Measurements from ENCODE around the gene ADAMTS16.

ADAMTS16 gene

DNA sequence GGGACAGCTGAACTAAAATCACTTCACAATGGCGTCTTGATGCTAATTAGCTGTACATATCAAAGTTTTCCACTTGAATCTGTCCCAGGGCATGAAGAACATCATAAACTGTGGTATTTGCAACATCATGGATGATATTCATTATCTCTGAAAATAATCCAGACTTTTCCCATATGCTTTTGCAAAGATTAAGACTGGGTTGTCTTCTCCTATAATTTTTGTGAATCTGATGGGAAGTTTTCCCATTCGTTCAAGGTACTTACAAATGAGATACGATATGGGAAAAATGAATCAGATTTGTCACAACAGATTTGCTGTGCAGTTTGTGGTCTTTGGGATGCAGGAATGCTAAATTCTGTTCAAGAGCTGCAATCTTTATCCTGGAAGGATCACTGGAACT, 17.4 kb upstream of the ADAMTS16 start:
- TF ChIP-seq, protein P1, sequence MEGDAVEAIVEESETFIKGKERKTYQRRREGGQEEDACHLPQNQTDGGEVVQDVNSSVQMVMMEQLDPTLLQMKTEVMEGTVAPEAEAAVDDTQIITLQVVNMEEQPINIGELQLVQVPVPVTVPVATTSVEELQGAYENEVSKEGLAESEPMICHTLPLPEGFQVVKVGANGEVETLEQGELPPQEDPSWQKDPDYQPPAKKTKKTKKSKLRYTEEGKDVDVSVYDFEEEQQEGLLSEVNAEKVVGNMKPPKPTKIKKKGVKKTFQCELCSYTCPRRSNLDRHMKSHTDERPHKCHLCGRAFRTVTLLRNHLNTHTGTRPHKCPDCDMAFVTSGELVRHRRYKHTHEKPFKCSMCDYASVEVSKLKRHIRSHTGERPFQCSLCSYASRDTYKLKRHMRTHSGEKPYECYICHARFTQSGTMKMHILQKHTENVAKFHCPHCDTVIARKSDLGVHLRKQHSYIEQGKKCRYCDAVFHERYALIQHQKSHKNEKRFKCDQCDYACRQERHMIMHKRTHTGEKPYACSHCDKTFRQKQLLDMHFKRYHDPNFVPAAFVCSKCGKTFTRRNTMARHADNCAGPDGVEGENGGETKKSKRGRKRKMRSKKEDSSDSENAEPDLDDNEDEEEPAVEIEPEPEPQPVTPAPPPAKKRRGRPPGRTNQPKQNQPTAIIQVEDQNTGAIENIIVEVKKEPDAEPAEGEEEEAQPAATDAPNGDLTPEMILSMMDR (conservative IDR thresholded peaks at IDR 0.05; ENCODE audit: low read depth, low read length): no peak
- Histone ChIP-seq H3K9ac (no peak overlapping the region), H4K20me1 (ENCODE audit: insufficient read depth) (no peaks in the 10 kb centered on the region), H3K36me3 (ENCODE audit: insufficient read depth) (no peaks in the 10 kb centered on the region; the same call in 1 of the 2 replicates), H3K27me3 (ENCODE audit: insufficient read depth, low read depth) (no peaks in the 10 kb centered on the region), H3K4me1 (ENCODE audit: low read depth, poor library complexity, severe bottlenecking) (no peaks in the 10 kb centered on the region), H2AFZ (ENCODE audit: low read depth) (no peak overlapping the region), H3K4me2 (no peak overlapping the region), H3K27ac (no peak overlapping the region), H3K79me2 (ENCODE audit: insufficient read depth, low read depth) (no peaks in the 10 kb centered on the region), H3K4me3 (IDR thresholded peaks at IDR 0.05; ENCODE audit: insufficient read depth, low read depth, low read length) (no peak overlapping the region)

DNA sequence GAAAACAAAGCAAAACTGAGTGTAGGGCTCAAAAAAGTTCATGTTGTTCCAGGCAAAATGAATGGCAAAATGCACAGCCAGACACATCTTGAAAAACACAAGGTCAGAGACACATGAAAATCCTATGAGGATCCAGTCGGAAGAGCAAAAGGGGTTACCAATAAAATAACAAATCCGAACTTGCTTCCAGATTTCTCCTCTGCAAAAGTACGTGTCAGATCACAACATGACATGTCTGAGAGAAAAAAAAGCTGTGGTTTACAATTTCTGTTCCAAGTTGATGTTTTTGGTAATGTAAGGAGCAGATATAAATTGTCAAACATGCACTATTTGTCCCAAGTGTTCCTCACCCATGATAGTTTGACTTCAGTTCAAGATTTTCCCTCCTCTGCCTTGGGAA, 15.9 kb upstream of the ADAMTS16 start:
- H2AFZ ChIP-seq (ENCODE audit: low read depth): no peak overlapping the region
- H3K9ac ChIP-seq: no peak overlapping the region
- TF ChIP-seq, protein P1 (conservative IDR thresholded peaks at IDR 0.05; ENCODE audit: low read depth, low read length): no peak
- H3K79me2 ChIP-seq (ENCODE audit: insufficient read depth, low read depth): no peaks in the 10 kb centered on the region
- H3K4me1 ChIP-seq (ENCODE audit: low read depth, poor library complexity, severe bottlenecking): no peaks in the 10 kb centered on the region
- H3K4me2 ChIP-seq: no peak overlapping the region
- no peak overlapping the region for H3K4me3 ChIP-seq (IDR thresholded peaks at IDR 0.05; ENCODE audit: insufficient read depth, low read depth, low read length)
- no peaks in the 10 kb centered on the region for H3K27me3 ChIP-seq (ENCODE audit: insufficient read depth, low read depth)
- H3K36me3 ChIP-seq (ENCODE audit: insufficient read depth): no peaks in the 10 kb centered on the region
- H3K27ac ChIP-seq: no peak overlapping the region
- H4K20me1 ChIP-seq (ENCODE audit: insufficient read depth): no peaks in the 10 kb centered on the region

DNA sequence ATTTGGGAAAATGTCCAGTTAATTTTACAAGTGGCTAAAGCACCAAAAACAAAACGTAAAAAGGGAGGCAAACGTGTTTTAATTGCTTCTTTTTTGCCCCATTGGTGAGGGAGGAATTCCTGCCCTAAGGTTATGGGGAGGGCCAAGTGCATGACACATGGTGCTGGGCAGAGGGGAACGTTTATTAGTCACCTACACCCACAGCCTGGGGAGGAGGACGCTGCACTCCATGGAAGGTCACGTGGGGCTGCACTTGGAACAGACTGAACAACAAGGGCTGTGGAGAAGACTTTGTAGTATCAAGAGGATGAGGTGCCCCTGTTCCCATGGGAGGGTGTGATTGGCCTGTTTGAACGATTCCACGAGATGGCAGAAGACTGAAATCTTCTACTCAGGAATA, 13.7 kb upstream of the ADAMTS16 start:
- Histone ChIP-seq H3K36me3 (ENCODE audit: insufficient read depth) (no peaks in the 10 kb centered on the region), H4K20me1 (ENCODE audit: insufficient read depth) (no peaks in the 10 kb centered on the region), H2AFZ (ENCODE audit: low read depth) (no peak overlapping the region), H3K79me2 (ENCODE audit: insufficient read depth, low read depth) (no peaks in the 10 kb centered on the region), H3K4me3 (IDR thresholded peaks at IDR 0.05; ENCODE audit: insufficient read depth, low read depth, low read length) (no peak overlapping the region), H3K27me3 (ENCODE audit: insufficient read depth, low read depth) (no peaks in the 10 kb centered on the region), H3K9ac (no peak overlapping the region), H3K4me2 (no peak overlapping the region), H3K27ac (no peak overlapping the region), H3K4me1 (ENCODE audit: low read depth, poor library complexity, severe bottlenecking) (no peaks in the 10 kb centered on the region)
- TF ChIP-seq, protein P1 (conservative IDR thresholded peaks at IDR 0.05; ENCODE audit: low read depth, low read length): no peak

DNA sequence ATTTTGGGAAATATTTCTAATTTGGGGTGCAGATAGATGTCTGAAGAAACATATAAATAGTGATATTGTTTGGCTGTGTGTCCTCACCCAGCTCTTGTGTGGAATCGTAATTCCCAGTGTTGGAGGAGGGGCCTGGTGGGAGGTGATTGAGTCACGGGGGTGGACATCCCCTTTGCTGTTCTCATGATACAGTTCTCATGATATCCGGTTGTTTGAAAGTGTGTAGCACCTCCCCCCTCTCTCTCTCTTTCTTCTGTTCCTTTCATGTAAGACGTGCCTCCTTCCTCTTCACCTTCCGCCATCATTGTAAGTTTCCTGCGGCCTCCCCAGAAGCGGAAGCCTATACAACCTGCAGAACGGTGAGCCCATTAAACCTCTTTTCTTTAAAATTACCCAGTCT, 11.4 kb upstream of the ADAMTS16 start:
- H3K4me3 ChIP-seq (IDR thresholded peaks at IDR 0.05; ENCODE audit: insufficient read depth, low read depth, low read length): no peak overlapping the region
- H3K36me3 ChIP-seq (ENCODE audit: insufficient read depth): no peaks in the 10 kb centered on the region
- no peaks in the 10 kb centered on the region for H4K20me1 ChIP-seq (ENCODE audit: insufficient read depth)
- H3K79me2 ChIP-seq (ENCODE audit: insufficient read depth, low read depth): no peaks in the 10 kb centered on the region
- no peaks in the 10 kb centered on the region for H3K27me3 ChIP-seq (ENCODE audit: insufficient read depth, low read depth)
- no peak overlapping the region for H3K9ac ChIP-seq
- H3K27ac ChIP-seq: no peak overlapping the region
- TF ChIP-seq, protein P1 (conservative IDR thresholded peaks at IDR 0.05; ENCODE audit: low read depth, low read length): no peak
- H3K4me2 ChIP-seq: no peak overlapping the region
- H2AFZ ChIP-seq (ENCODE audit: low read depth): no peak overlapping the region
- H3K4me1 ChIP-seq (ENCODE audit: low read depth, poor library complexity, severe bottlenecking): no peaks in the 10 kb centered on the region

All from KMS-11 (cell line).